SK-N-SH treated with all-trans-retinoic acid at 6 μM for 48 hours (cell line): ENCODE data around the gene SRGN.
"Not testable (repeated sequence)": the region's sequence is repeated elsewhere in the genome, so short reads cannot be mapped to it uniquely, and the experiment has no call there.

Experiments
- ATAC-seq: fragments of 200-7000 bp; cut with Tn5 transposase; 3 replicates; pipeline ENCODE4 v1.9.1; 2020; ENCODE audit warnings: mild to moderate bottlenecking, moderate library complexity
- ARNTL ChIP-seq: fragments of 450-650 bp; formaldehyde crosslinking; IDR thresholded peaks from 2 replicates; pipeline ENCODE4 v1.5.0; 2020; ENCODE audit warnings: low read depth, mild to moderate bottlenecking, moderate library complexity, borderline replicate concordance
- BACH2 ChIP-seq: fragments of 250-450 bp; sonication (Bioruptor Pico); IDR thresholded peaks from 2 replicates; pipeline ENCODE4 v1.9.0; 2021; ENCODE audit warnings: mild to moderate bottlenecking, borderline replicate concordance
- CREB5 ChIP-seq: fragments of 250-450 bp; sonication (Bioruptor Pico); IDR thresholded peaks from 2 replicates; pipeline ENCODE4 v1.5.1; 2020; ENCODE audit warnings: low read depth, mild to moderate bottlenecking, moderate library complexity
- CSDC2 ChIP-seq: fragments of 250-450 bp; sonication (Bioruptor Pico); IDR thresholded peaks from 2 replicates; pipeline ENCODE4 v1.5.0; 2020; ENCODE audit warnings: mild to moderate bottlenecking, moderate library complexity
- CSRNP3 ChIP-seq: fragments of 250-450 bp; sonication (Bioruptor Pico); IDR thresholded peaks from 2 replicates; pipeline ENCODE4 v1.5.1; 2021; ENCODE audit warnings: mild to moderate bottlenecking, moderate library complexity
- ESRRG ChIP-seq: fragments of 250-450 bp; sonication (Bioruptor Pico); IDR thresholded peaks from 2 replicates; pipeline ENCODE4 v1.6.1; 2021; ENCODE audit warnings: mild to moderate bottlenecking
- GLIS3 ChIP-seq: fragments of 250-450 bp; sonication (Bioruptor Pico); IDR thresholded peaks from 2 replicates; pipeline ENCODE4 v1.5.0; 2020; ENCODE audit warnings: mild to moderate bottlenecking, moderate library complexity
- OSR1 ChIP-seq: fragments of 250-450 bp; sonication (Bioruptor Pico); IDR thresholded peaks from 2 replicates; pipeline ENCODE4 v1.8.0; 2022; ENCODE audit warnings: moderate library complexity, mild to moderate bottlenecking, inconsistent platforms
- PATZ1 ChIP-seq: fragments of 250-450 bp; sonication (Bioruptor Pico); IDR thresholded peaks from 2 replicates; pipeline ENCODE4 v1.8.0; 2020; ENCODE audit warnings: mild to moderate bottlenecking, moderate library complexity, borderline replicate concordance
- POU6F1 ChIP-seq: fragments of 250-450 bp; sonication (Bioruptor Pico); IDR thresholded peaks from 2 replicates; pipeline ENCODE4 v1.8.0; 2021; ENCODE audit warnings: low read depth, mild to moderate bottlenecking, moderate library complexity, borderline replicate concordance
- PPARA ChIP-seq: fragments of 250-450 bp; sonication (Bioruptor Pico); IDR thresholded peaks from 2 replicates; pipeline ENCODE4 v1.5.0; 2020; ENCODE audit warnings: mild to moderate bottlenecking, borderline replicate concordance
- RARB ChIP-seq: fragments of 250-450 bp; sonication (Bioruptor Pico); IDR thresholded peaks from 2 replicates; pipeline ENCODE4 v1.8.0; 2021; ENCODE audit warnings: mild to moderate bottlenecking, moderate library complexity
- SNAI2 ChIP-seq: fragments of 250-450 bp; sonication (Bioruptor Pico); IDR thresholded peaks from 2 replicates; pipeline ENCODE4 v1.5.0; 2020; ENCODE audit warnings: mild to moderate bottlenecking, moderate library complexity
- TCF4 ChIP-seq: fragments of 250-450 bp; sonication (Bioruptor Pico); IDR thresholded peaks from 2 replicates; pipeline ENCODE4 v1.8.0; 2021; ENCODE audit warnings: mild to moderate bottlenecking, moderate library complexity, borderline replicate concordance
- TOX ChIP-seq: fragments of 250-450 bp; sonication (Bioruptor Pico); IDR thresholded peaks from 2 replicates; pipeline ENCODE4 v1.8.0; 2021; ENCODE audit warnings: mild to moderate bottlenecking, moderate library complexity, borderline replicate concordance
- TSHZ2 ChIP-seq: fragments of 250-450 bp; sonication (Bioruptor Pico); IDR thresholded peaks from 2 replicates; pipeline ENCODE4 v1.5.0; 2020; ENCODE audit warnings: mild to moderate bottlenecking, moderate library complexity
- ZC3H10 ChIP-seq: fragments of 250-450 bp; sonication (Bioruptor Pico); IDR thresholded peaks from 2 replicates; pipeline ENCODE4 v1.5.1; 2021; ENCODE audit warnings: mild to moderate bottlenecking, moderate library complexity
- ZFP30 ChIP-seq: fragments of 450-650 bp; formaldehyde crosslinking; IDR thresholded peaks from 2 replicates; pipeline ENCODE4 v1.5.0; 2022; ENCODE audit warnings: mild to moderate bottlenecking, moderate library complexity
- ZNF565 ChIP-seq: fragments of 450-650 bp; formaldehyde crosslinking; conservative IDR thresholded peaks from 2 replicates; pipeline ENCODE4 v1.5.0; 2020; ENCODE audit warnings: low read depth, mild to moderate bottlenecking, moderate library complexity
- ZNF8 ChIP-seq: fragments of 450-650 bp; formaldehyde crosslinking; IDR thresholded peaks from 2 replicates; pipeline ENCODE4 v1.5.0; 2020; ENCODE audit warnings: mild to moderate bottlenecking, moderate library complexity

The SRGN gene

GRCh38 chr10:69087590-69088470, at the start of gene SRGN:
SRGN (plus strand) TSS chr10:69088103; CDS start chr10:69088158, 55 bp downstream.
- TF ChIP-seq TSHZ2 (CRISPR knock-in tag) (no peak), SNAI2 (CRISPR knock-in tag) (no peak), RARB (CRISPR knock-in tag) (no peak), ARNTL (CRISPR knock-in tag) (no peak), ESRRG (CRISPR knock-in tag) (no peak)
- ATAC-seq = no peak

- ATAC-seq = not testable (repeated sequence)
These were observed 47.0 kb upstream of the SRGN start for GRCh38 chr10:69040904-69041303.

GRCh38 chr10:69042417-69042816, 45.5 kb upstream of the SRGN start:
- TF ChIP-seq TOX (no peak), TCF4 (CRISPR knock-in tag) (no peak), CREB5 (CRISPR knock-in tag) (no peak), SNAI2 (CRISPR knock-in tag) (no peak), ZNF8 (CRISPR knock-in tag) (no peak), OSR1 (CRISPR knock-in tag) (no peak), ZNF565 (CRISPR knock-in tag) (no peak), ESRRG (CRISPR knock-in tag) (no peak), ZC3H10 (no peak), PPARA (CRISPR knock-in tag) (no peak), ZFP30 (CRISPR knock-in tag) (no peak), GLIS3 (CRISPR knock-in tag) (no peak), CSRNP3 (CRISPR knock-in tag) (no peak), ARNTL (CRISPR knock-in tag) (no peak), RARB (CRISPR knock-in tag) (no peak), BACH2 (no peak), PATZ1 (CRISPR knock-in tag) (no peak), POU6F1 (CRISPR knock-in tag) (no peak), CSDC2 (CRISPR knock-in tag) (no peak)
- no peak for ATAC-seq
